ENCODE results near the gene NEDD4L. TPM values are rescaled to one million over a fixed set of nuclear protein-coding genes. Genes with fewer than 3 reads are reported as not detected.

NEDD4L gene
- total and polyA plus RNA-seq, 2 donors (not counting 1 experiment from before 2014, with no cell fraction given), result 10.3 to 25.7 TPM

GRCh38 chr18:58004317-58004716 is 39.7 kb upstream of the NEDD4L start:
- peaks cover 35% of the 10 kb centered on the region for H3K27me3 Mint-ChIP-seq
- H3K4me1 Mint-ChIP-seq, result no peaks in the 10 kb centered on the region
- DNase-seq (no peak), ATAC-seq (ENCODE audit: low read depth) (no peak)
- TF ChIP-seq EZH2 (IDR thresholded peaks at IDR 0.05; ENCODE audit: borderline replicate concordance, insufficient read depth, low read depth, low read length, poor library complexity, severe bottlenecking) (no peak), CTCF (IDR thresholded peaks at IDR 0.05) (no peak)
- Histone ChIP-seq H3K9ac (ENCODE audit: low read length) (no peak overlapping the region), H3K36me3 (replicated peaks in 1 of 2; ENCODE audit: control extremely low read depth in 1 of 2, control insufficient read depth in 1 of 2, extremely low read depth in 1 of 2, insufficient read depth in 2 of 2, low read length in 1 of 2) (no peaks in the 10 kb centered on the region), H3K9me3 (ENCODE audit: control extremely low read depth in 1 of 3, control insufficient read depth in 2 of 3, insufficient read depth in 1 of 3, low read length in 2 of 3) (peaks cover 0 to 1% (median 0%) of the 10 kb centered on the region in 3 donors), H3K27me3 (replicated peaks in 1 of 4; ENCODE audit: control extremely low read depth in 1 of 4, control insufficient read depth in 3 of 4, insufficient read depth in 4 of 4, low read length in 3 of 4) (peaks cover 0 to 7% (median 2%) of the 10 kb centered on the region in 4 experiments), H4K20me1 (ENCODE audit: control insufficient read depth, insufficient read depth, low read length, poor library complexity, severe bottlenecking) (no peaks in the 10 kb centered on the region), H2AFZ (ENCODE audit: insufficient read depth, low read depth, low read length, poor library complexity, severe bottlenecking) (no peak overlapping the region), H3K4me1 (ENCODE audit: control insufficient read depth in 2 of 2, insufficient read depth in 2 of 2, low read length in 2 of 2) (no peaks in the 10 kb centered on the region), H3K27ac (ENCODE audit: low read length in 2 of 2) (no peak overlapping the region), H3K79me2 (ENCODE audit: control insufficient read depth, insufficient read depth, low read length) (no peaks in the 10 kb centered on the region), H3K4me2 (replicated peaks; ENCODE audit: low read depth, low read length, poor library complexity, severe bottlenecking) (no peak overlapping the region), H3K4me3 (ENCODE audit: control extremely low read depth in 1 of 5, extremely low read depth in 1 of 5, insufficient read depth in 1 of 5, low read depth in 2 of 5, low read length in 4 of 5) (no peak overlapping the region)
- no CpG with 5 or more reads among the region's 3 CpGs for WGBS (ENCODE audit: insufficient coverage)
- H3K27ac Mint-ChIP-seq, result no peak overlapping the region
- intact Hi-C loops (cut with micrococcal nuclease), result no loop called here
- POLR2A ChIA-PET, result no interaction called here
- no peak overlapping the region for H3K4me3 Mint-ChIP-seq
- H3K9me3 Mint-ChIP-seq (ENCODE audit: insufficient read depth), result no peaks in the 10 kb centered on the region
- CTCF ChIA-PET, result no interaction called here

GRCh38 chr18:58005011-58005410 is 39.0 kb upstream of the NEDD4L start:
- DNase-seq, result no peak
- Histone ChIP-seq H3K27me3 (replicated peaks in 1 of 4; ENCODE audit: control extremely low read depth in 1 of 4, control insufficient read depth in 3 of 4, insufficient read depth in 4 of 4, low read length in 3 of 4) (peaks cover 0 to 7% (median 2%) of the 10 kb centered on the region in 4 experiments), H2AFZ (ENCODE audit: insufficient read depth, low read depth, low read length, poor library complexity, severe bottlenecking) (no peak overlapping the region), H3K9ac (ENCODE audit: low read length) (no peak overlapping the region), H3K27ac (ENCODE audit: low read length in 2 of 2) (no peak overlapping the region), H3K4me2 (replicated peaks; ENCODE audit: low read depth, low read length, poor library complexity, severe bottlenecking) (no peak overlapping the region), H3K4me1 (ENCODE audit: control insufficient read depth in 2 of 2, insufficient read depth in 2 of 2, low read length in 2 of 2) (no peaks in the 10 kb centered on the region), H3K79me2 (ENCODE audit: control insufficient read depth, insufficient read depth, low read length) (no peaks in the 10 kb centered on the region), H3K4me3 (ENCODE audit: control extremely low read depth in 1 of 5, extremely low read depth in 1 of 5, insufficient read depth in 1 of 5, low read depth in 2 of 5, low read length in 4 of 5) (no peak overlapping the region), H3K36me3 (replicated peaks in 1 of 2; ENCODE audit: control extremely low read depth in 1 of 2, control insufficient read depth in 1 of 2, extremely low read depth in 1 of 2, insufficient read depth in 2 of 2, low read length in 1 of 2) (no peaks in the 10 kb centered on the region), H3K9me3 (ENCODE audit: control extremely low read depth in 1 of 3, control insufficient read depth in 2 of 3, insufficient read depth in 1 of 3, low read length in 2 of 3) (peaks cover 0 to 2% (median 0%) of the 10 kb centered on the region in 3 donors), H4K20me1 (ENCODE audit: control insufficient read depth, insufficient read depth, low read length, poor library complexity, severe bottlenecking) (no peaks in the 10 kb centered on the region)
- H3K4me1 Mint-ChIP-seq, result no peaks in the 10 kb centered on the region
- no CpG with 5 or more reads among the region's 2 CpGs for WGBS (ENCODE audit: insufficient coverage)
- H3K4me3 Mint-ChIP-seq, result no peak overlapping the region
- ATAC-seq (ENCODE audit: low read depth), result no peak
- no peak for TF ChIP-seq EZH2 (IDR thresholded peaks at IDR 0.05; ENCODE audit: borderline replicate concordance, insufficient read depth, low read depth, low read length, poor library complexity, severe bottlenecking)
- TF ChIP-seq CTCF (IDR thresholded peaks at IDR 0.05), result no peak
- H3K9me3 Mint-ChIP-seq (ENCODE audit: insufficient read depth), result no peaks in the 10 kb centered on the region
- CTCF ChIA-PET, result interaction anchor here (0.6 kb wide), 1 partner anchor 36 kb away, joined by 3 read pairs; no protein-coding TSS in a partner anchor
- intact Hi-C loops (cut with micrococcal nuclease), result no loop called here
- H3K27ac Mint-ChIP-seq, result no peak overlapping the region
- POLR2A ChIA-PET, result no interaction called here
- peaks cover 39% of the 10 kb centered on the region for H3K27me3 Mint-ChIP-seq

Data from B cell (primary cell).